HEK293 (cell line): Measurements from ENCODE around the gene SCAMP2.

Experiments used
- MZF1 ChIP-seq: fragments of 450-650 bp; formaldehyde crosslinking; IDR thresholded peaks from 2 replicates; pipeline ENCODE4 v1.5.1; 2017; ENCODE audit warnings: missing biosample characterization, missing genetic modification characterization, borderline replicate concordance
- REPIN1 ChIP-seq: fragments of 450-650 bp; formaldehyde crosslinking; IDR thresholded peaks from 2 replicates; pipeline ENCODE4 v1.5.1; 2017; ENCODE audit warnings: missing biosample characterization, missing genetic modification characterization, low read depth
- YY1 ChIP-seq: fragments of 450-650 bp; formaldehyde crosslinking; IDR thresholded peaks from 2 replicates; pipeline ENCODE4 v1.5.1; 2018; ENCODE audit warnings: missing biosample characterization, missing genetic modification characterization
- ZNF24 ChIP-seq: fragments of 450-650 bp; formaldehyde crosslinking; IDR thresholded peaks from 2 replicates; pipeline ENCODE4 v1.5.1; 2016; ENCODE audit warnings: missing biosample characterization, missing genetic modification characterization
- ZNF660 ChIP-seq: fragments of 450-650 bp; IDR thresholded peaks from 2 replicates; pipeline ENCODE4 v1.5.1; 2018; ENCODE audit warnings: missing biosample characterization, mild to moderate bottlenecking, missing genetic modification characterization
- TF ChIP-seq, protein P1 (sequence below): fragments of 450-650 bp; formaldehyde crosslinking; IDR thresholded peaks from 2 replicates; pipeline ENCODE4 v1.5.1; 2016; ENCODE audit warnings: missing biosample characterization, missing genetic modification characterization
- TF ChIP-seq, protein P2 (sequence below): fragments of 450-650 bp; formaldehyde crosslinking; IDR thresholded peaks from 2 replicates; pipeline ENCODE4 v1.5.1; 2016; ENCODE audit warnings: missing biosample characterization, missing genetic modification characterization
- TF ChIP-seq, protein P3 (sequence below): fragments of 450-650 bp; formaldehyde crosslinking; IDR thresholded peaks from 2 replicates; pipeline ENCODE4 v1.5.1; 2016; ENCODE audit warnings: missing biosample characterization, missing genetic modification characterization
- TF ChIP-seq, protein P4 (sequence below): fragments of 450-650 bp; formaldehyde crosslinking; IDR thresholded peaks from 2 replicates; pipeline ENCODE4 v1.5.1; 2016; ENCODE audit warnings: missing biosample characterization, missing genetic modification characterization

DNA sequence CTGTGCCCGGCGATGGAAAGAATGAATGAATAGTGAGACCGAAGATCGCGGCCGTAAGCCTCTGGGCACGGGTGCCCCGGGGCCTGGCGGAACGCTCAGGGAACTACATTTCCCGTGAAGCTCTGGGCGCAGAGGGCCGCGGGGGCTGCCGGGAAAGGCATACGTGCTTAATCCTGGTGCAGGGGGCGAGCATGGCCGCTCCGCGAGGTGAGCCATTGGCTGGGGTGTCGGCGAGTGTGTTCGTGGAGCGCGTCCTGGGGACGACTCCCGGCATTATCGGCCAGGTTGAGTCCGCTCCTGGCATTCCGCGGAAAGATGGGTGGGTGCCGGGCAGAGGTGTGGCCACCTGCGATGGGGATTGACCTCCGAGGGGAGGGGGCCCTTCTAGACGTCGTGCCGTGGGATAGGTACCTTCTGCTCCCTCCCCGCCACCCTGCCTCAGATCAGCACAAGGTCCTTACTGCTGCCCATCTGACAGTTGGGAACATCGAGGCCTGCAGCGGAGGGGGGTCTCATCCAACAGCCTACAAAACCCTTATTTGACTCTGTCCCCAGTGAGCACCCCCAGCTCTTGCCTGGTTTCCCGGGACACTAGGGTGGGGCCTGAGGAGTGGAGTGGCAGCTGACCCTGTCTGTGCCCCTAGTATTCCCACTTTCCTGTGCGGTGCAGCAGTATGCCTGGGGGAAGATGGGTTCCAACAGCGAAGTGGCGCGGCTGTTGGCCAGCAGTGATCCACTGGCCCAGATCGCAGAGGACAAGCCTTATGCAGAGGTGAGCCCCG is 16.9 kb upstream of the SCAMP2 start, which contains the start of gene MPI:
- TF ChIP-seq, protein P1, sequence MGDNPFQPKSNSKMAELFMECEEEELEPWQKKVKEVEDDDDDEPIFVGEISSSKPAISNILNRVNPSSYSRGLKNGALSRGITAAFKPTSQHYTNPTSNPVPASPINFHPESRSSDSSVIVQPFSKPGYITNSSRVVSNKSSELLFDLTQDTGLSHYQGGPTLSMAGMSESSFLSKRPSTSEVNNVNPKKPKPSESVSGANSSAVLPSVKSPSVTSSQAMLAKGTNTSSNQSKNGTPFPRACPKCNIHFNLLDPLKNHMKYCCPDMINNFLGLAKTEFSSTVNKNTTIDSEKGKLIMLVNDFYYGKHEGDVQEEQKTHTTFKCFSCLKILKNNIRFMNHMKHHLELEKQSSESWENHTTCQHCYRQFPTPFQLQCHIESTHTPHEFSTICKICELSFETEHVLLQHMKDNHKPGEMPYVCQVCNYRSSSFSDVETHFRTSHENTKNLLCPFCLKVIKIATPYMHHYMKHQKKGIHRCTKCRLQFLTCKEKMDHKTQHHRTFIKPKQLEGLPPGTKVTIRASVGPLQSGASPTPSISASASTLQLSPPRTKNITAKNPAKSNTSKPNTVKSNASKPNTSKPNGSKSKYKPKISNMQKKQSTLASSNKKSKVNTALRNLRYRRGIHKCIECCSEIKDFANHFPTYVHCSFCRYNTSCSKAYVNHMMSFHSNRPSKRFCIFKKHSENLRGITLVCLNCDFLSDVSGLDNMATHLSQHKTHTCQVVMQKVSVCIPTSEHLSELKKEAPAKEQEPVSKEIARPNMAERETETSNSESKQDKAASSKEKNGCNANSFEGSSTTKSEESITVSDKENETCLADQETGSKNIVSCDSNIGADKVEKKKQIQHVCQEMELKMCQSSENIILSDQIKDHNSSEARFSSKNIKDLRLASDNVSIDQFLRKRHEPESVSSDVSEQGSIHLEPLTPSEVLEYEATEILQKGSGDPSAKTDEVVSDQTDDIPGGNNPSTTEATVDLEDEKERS, result peak; percentile 85; the same call in 1 of the 2 replicates
- TF ChIP-seq ZNF24 (peak; percentile 82), MZF1 (no peak), YY1 (tag by site-specific recombination) (peak; percentile 99), ZNF660 (0 out of 2 replicates have a peak, but pooled peaks have one; percentile 44), REPIN1 (peak; percentile 95; the same call in 1 of the 2 replicates)
- TF ChIP-seq, protein P2, sequence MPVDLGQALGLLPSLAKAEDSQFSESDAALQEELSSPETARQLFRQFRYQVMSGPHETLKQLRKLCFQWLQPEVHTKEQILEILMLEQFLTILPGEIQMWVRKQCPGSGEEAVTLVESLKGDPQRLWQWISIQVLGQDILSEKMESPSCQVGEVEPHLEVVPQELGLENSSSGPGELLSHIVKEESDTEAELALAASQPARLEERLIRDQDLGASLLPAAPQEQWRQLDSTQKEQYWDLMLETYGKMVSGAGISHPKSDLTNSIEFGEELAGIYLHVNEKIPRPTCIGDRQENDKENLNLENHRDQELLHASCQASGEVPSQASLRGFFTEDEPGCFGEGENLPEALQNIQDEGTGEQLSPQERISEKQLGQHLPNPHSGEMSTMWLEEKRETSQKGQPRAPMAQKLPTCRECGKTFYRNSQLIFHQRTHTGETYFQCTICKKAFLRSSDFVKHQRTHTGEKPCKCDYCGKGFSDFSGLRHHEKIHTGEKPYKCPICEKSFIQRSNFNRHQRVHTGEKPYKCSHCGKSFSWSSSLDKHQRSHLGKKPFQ (tag by site-specific recombination), result 0 out of 2 replicates have a peak, but pooled peaks have one; percentile 30
- TF ChIP-seq, protein P3, sequence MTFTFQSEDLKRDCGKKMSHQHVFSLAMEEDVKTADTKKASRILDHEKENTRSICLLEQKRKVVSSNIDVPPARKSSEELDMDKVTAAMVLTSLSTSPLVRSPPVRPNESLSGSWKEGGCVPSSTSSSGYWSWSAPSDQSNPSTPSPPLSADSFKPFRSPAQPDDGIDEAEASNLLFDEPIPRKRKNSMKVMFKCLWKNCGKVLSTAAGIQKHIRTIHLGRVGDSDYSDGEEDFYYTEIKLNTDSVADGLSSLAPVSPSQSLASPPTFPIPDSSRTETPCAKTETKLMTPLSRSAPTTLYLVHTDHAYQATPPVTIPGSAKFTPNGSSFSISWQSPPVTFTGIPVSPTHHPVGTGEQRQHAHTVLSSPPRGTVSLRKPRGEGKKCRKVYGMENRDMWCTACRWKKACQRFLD, result no peak
- TF ChIP-seq, protein P4, sequence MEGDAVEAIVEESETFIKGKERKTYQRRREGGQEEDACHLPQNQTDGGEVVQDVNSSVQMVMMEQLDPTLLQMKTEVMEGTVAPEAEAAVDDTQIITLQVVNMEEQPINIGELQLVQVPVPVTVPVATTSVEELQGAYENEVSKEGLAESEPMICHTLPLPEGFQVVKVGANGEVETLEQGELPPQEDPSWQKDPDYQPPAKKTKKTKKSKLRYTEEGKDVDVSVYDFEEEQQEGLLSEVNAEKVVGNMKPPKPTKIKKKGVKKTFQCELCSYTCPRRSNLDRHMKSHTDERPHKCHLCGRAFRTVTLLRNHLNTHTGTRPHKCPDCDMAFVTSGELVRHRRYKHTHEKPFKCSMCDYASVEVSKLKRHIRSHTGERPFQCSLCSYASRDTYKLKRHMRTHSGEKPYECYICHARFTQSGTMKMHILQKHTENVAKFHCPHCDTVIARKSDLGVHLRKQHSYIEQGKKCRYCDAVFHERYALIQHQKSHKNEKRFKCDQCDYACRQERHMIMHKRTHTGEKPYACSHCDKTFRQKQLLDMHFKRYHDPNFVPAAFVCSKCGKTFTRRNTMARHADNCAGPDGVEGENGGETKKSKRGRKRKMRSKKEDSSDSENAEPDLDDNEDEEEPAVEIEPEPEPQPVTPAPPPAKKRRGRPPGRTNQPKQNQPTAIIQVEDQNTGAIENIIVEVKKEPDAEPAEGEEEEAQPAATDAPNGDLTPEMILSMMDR, result peak; percentile 52
